NCI-H82 (cell line): ENCODE measurements around the gene IRF6.
A peak's percentile ranks its signal among the peaks of the same experiment; 100 is the strongest.

ENCODE experiments used
- DNase-seq: peaks from one replicate; lab custom pipeline; 2025; lab: John Stamatoyannopoulos, UW

The IRF6 gene

DNA sequence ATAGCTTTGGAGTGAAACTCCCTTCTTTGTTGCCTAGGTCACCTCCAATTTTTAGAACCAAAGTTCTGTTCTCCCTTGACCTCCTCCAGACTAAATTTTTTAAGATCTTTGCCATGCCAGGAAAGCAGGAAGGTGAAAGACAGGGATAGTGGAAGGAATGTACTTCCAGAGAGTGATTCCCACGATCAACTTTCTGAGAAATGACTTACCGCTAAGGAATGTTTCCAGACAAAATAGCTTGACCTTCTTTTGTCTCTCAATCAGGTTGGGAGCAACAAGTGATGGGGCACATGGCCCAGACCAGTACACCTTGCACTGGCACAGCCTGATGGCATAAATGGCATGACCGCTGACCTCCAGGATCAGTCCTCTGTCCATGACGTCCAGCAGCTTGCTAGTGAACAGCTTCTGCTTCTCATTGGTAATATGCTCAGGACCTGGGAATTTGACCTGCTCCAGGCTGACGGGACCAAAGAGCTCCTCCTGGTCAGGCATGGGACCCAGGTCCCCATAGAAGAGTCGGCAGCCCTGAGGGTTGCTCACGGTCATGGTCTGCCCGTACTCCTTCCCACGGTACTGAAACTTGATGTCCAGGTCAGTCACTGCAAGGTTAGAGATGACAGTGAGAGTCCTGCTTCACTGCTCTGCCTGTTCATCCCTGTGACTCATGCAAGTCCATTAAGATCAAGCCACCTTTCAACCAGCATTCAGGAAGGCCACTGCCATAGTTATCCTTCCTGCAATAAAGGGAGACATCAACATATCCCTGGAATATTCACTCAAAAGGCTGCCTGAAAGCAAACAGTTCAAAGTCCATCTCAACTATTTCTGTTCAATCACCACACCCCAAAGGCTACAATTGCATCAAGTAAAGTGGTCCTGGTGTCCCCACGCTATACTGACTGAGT lies 15.4 kb downstream of the IRF6 start:
- no peak for DNase-seq

- no peak for DNase-seq
Measured at GRCh38 chr1:209789245-209789644, 16.7 kb downstream of the IRF6 start.

- no peak for DNase-seq
Measured at GRCh38 chr1:209787551-209787950, 18.4 kb downstream of the IRF6 start.

- no peak for DNase-seq
Measured at GRCh38 chr1:209786146-209786545, 19.8 kb downstream of the IRF6 start.

DNA sequence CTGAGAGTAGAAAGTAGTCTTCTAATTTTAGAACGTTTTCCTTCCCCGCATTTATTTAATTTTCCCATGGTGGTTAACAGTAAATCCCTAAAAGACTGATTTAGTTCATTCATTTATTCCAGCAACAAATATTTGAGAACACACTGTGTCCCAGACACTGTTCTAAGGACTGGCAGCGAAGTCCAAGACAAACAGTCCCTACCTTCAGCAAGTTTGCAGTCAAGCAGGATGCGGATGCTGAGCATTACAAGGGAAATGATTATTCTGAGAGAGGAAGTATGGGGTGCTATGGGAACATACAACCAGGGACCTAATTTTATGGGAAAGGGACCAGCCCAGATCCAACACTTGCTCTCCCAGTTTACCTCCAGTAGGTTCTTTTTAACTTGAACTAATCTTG lies 20.4 kb downstream of the IRF6 start:
- no peak for DNase-seq

- peak; percentile 100 for DNase-seq
Measured at GRCh38 chr1:209784265-209785169, 21.4 kb downstream of the IRF6 start, which contains the start of gene C1orf74. C1orf74 (minus strand) TSS chr1:209784559; CDS start chr1:209783634, 925 bp downstream.

DNA sequence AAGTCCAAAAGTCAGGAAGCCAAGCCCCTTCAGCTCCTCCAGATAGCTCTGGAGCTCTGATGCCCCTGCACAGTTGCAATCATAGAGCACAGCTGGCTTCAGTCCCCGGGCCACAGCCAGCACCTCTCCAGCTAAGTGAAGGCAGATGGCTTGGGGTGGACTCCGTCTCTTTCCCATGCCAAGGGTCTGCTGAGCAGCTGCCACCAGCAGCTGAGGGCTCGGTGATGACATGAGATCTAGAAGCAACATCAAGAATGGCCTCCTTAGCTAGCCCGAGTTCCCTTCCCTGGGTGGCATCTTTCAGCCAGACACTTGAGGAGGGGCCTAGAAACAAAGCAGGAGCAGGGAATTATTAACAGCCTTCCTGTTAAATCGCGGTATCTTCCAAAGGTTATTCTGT lies 22.6 kb downstream of the IRF6 start:
- peak; percentile 56 for DNase-seq

- DNase-seq, result no peak
Measured at GRCh38 chr1:209780268-209780667, 25.7 kb downstream of the IRF6 start.

GRCh38 chr1:209778102-209778501 lies 27.8 kb downstream of the IRF6 start:
- DNase-seq, result no peak

GRCh38 chr1:209777587-209777986 lies 28.4 kb downstream of the IRF6 start:
- peak; percentile 17 for DNase-seq

DNA sequence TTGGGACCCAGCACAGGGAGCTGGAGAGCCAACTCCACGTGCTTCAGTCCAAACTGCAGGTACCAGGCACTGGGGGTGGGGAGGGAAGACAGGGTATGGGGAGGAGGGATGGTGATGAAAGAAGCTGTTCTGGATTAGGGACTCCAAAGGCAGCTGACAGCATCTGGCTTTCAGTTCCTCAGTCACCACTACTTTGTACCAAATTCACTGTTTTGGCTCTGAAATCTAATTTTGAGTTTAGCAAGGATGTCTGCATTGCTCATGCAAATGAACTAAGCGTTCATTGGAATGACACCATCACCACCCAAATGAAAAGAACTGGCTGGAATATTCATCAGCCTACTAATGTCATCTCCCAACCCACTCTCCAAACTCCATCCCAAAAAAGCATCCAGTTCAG lies 30.3 kb downstream of the IRF6 start:
- DNase-seq, result no peak

- no peak for DNase-seq
Measured at GRCh38 chr1:209774592-209774991, 31.4 kb downstream of the IRF6 start.

GRCh38 chr1:209772126-209772525 lies 33.8 kb downstream of the IRF6 start:
- DNase-seq, result peak; percentile 97

DNA sequence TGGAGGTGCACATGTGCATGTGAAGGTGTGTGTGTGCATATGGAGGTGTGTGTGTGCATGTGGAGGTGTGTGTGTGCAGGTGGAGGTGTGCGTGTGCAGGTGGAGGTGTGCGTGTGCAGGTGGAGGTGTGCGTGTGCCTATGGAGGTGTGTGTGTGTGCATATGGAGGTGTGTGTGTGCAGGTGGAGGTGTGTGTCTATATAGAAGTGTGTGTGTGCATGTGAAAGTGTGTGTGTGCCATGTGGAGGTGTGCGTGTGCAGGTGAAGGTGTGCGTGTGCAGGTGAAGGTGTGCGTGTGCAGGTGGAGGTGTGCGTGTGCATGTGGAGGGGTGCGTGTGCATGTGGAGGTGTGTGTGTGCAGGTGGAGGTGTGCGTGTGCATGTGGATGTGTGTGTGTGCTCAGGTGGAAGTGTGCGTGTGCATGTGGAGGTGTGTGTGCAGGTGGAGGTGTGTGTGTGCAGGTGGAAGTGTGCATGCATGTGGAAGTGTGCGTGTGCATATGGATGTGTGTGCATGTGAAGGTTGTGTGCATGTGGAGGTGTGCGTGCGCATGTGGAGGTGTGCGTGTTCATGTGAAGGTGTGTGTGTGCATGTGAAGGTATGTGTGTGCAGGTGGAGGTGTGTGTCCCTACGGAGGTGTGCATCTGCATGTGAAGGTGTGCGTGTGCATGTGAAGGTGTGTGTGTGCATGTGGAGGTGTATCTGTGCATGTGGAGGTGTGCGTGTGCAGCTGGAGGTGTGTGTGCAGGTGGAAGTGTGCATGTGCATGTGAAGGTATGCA lies 35.1 kb downstream of the IRF6 start:
- DNase-seq, result no peak

- no peak for DNase-seq
Measured at GRCh38 chr1:209769971-209770370, 36.0 kb downstream of the IRF6 start.

GRCh38 chr1:209769171-209769904 lies 36.6 kb downstream of the IRF6 start:
- DNase-seq, result no peak

GRCh38 chr1:209768354-209768774 lies 37.6 kb downstream of the IRF6 start:
- DNase-seq, result no peak

- DNase-seq, result no peak
Measured at GRCh38 chr1:209767706-209768105, 38.2 kb downstream of the IRF6 start.

GRCh38 chr1:209767096-209767495 lies 38.8 kb downstream of the IRF6 start:
- no peak for DNase-seq

- no peak for DNase-seq
Measured at GRCh38 chr1:209766051-209766450, 39.9 kb downstream of the IRF6 start.

- no peak for DNase-seq
Measured at GRCh38 chr1:209761011-209761635, 44.8 kb downstream of the IRF6 start.
